ENCODE results near the gene MIGA2. TPM values are rescaled to one million over a fixed set of nuclear protein-coding genes. Genes with fewer than 3 reads are reported as not detected.

MIGA2 gene
- total and polyA plus RNA-seq, 7 experiments from 2014 or later, result 7.1 to 73.4 (median 60.2) TPM

DNA sequence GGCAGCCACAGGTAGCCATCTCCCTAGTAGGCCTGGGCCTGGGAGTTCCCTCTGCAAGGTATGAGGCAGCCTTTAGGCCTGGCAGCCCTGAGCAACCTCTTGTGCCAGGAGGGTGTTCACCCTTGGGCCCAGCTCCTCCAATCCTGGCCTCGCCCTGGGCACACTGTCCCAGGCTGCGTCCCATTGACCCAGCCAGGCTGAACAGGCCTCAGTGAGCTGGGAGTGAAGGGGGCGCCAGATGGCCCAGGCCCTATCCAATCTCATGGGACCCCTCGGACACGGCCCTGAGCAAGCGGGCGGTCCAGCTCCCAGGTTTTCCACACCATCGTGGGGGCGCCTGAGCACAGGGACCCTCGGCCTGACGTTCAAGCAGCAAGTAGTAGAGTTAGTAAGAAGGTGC, 22.8 kb upstream of the MIGA2 start:
- Histone ChIP-seq H3K27ac (ENCODE audit: low read depth, low read length) (no peak overlapping the region), H3K27me3 (ENCODE audit: control insufficient read depth in 2 of 2, insufficient read depth in 2 of 2, low read length in 2 of 2) (no peaks in the 10 kb centered on the region), H3K9me3 (ENCODE audit: control insufficient read depth in 2 of 3, low read length in 3 of 3) (no peaks in the 10 kb centered on the region), H3K4me1 (ENCODE audit: control insufficient read depth in 2 of 2, insufficient read depth in 2 of 2, low read length in 2 of 2) (no peaks in the 10 kb centered on the region), H3K36me3 (ENCODE audit: control insufficient read depth in 2 of 3, insufficient read depth in 3 of 3, low read length in 3 of 3) (peaks cover 0 to 76% (median 19%) of the 10 kb centered on the region in 3 experiments), H3K4me3 (ENCODE audit: low read length) (no peak overlapping the region)
- CTCF ChIA-PET, result no interaction called here
- H3K4me1 Mint-ChIP-seq, result peaks cover 0 to 3% (median 0%) of the 10 kb centered on the region in 7 donors
- no peak overlapping the region for H3K27ac Mint-ChIP-seq
- POLR2A ChIA-PET, result no interaction called here
- DNase-seq (no peak), ATAC-seq (no peak)
- intact Hi-C loops (cut with micrococcal nuclease), result no loop called here
- H3K9me3 Mint-ChIP-seq, result no peaks in the 10 kb centered on the region
- H3K27me3 Mint-ChIP-seq, result no peaks in the 10 kb centered on the region
- H3K36me3 Mint-ChIP-seq, result peaks cover 0 to 6% (median 2%) of the 10 kb centered on the region in 5 donors
- H3K4me3 Mint-ChIP-seq, result no peak overlapping the region

DNA sequence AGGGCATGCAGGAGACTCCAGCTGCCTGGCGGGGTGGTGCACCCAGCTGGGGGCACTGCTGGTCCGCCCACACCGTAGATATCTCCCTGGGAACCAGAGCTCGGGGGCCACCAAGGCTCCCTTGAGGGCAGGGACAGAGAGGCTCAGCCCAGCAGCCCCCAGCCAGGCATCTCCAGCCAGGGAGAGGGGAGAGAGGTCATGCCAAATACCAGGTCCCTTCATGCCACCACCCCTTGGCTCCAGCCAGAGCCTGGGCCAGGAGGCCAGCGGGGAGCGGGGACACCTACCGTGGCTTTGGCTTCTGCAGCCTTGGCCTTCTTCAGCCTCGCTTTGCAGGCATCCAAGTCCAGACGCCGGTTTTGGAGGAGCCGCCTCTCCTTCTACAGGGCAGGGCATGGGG, 22.3 kb upstream of the MIGA2 start:
- ChIA-PET POLR2A (no interaction called here), CTCF (no interaction called here)
- Histone ChIP-seq H3K27me3 (ENCODE audit: control insufficient read depth in 2 of 2, insufficient read depth in 2 of 2, low read length in 2 of 2) (no peaks in the 10 kb centered on the region), H3K36me3 (ENCODE audit: control insufficient read depth in 2 of 3, insufficient read depth in 3 of 3, low read length in 3 of 3) (peaks cover 0 to 76% (median 19%) of the 10 kb centered on the region in 3 experiments), H3K4me3 (ENCODE audit: low read length) (no peak overlapping the region), H3K27ac (ENCODE audit: low read depth, low read length) (no peak overlapping the region), H3K4me1 (ENCODE audit: control insufficient read depth in 2 of 2, insufficient read depth in 2 of 2, low read length in 2 of 2) (no peaks in the 10 kb centered on the region), H3K9me3 (ENCODE audit: control insufficient read depth in 2 of 3, low read length in 3 of 3) (no peaks in the 10 kb centered on the region)
- ATAC-seq, result no peak
- Mint-ChIP-seq H3K4me1 (peaks cover 0 to 3% (median 0%) of the 10 kb centered on the region in 7 donors), H3K36me3 (peaks cover 0 to 11% (median 3%) of the 10 kb centered on the region in 5 donors), H3K4me3 (no peak overlapping the region), H3K27me3 (no peaks in the 10 kb centered on the region), H3K9me3 (no peaks in the 10 kb centered on the region), H3K27ac (no peak overlapping the region)
- no peak for DNase-seq
- intact Hi-C loops (cut with micrococcal nuclease), result no loop called here

DNA sequence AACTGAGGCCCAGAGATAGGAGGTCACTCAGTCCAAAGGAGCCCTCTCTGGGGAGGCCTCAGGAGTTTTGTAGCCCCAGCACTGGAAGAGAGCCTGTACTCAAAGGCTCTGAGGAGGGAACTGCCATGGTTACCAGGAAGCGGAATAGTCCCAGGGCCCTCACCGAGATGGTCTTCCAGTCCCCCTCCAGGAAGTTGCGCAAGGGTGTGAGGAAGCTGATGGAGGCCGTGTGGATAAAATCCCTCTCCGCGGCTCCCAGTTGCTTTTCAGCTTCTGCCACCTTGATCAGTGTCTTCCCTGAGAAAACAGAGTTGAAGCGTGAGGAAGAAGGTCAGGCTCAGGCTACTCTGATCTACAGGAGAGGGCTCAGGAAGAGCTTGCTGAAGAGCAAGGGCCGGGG, 21.8 kb upstream of the MIGA2 start:
- Mint-ChIP-seq H3K27ac (no peak overlapping the region), H3K36me3 (peaks cover 0 to 11% (median 3%) of the 10 kb centered on the region in 5 donors), H3K4me3 (no peak overlapping the region), H3K27me3 (no peaks in the 10 kb centered on the region), H3K9me3 (no peaks in the 10 kb centered on the region), H3K4me1 (peaks cover 0 to 3% (median 0%) of the 10 kb centered on the region in 7 donors)
- H3K4me1 ChIP-seq (ENCODE audit: control insufficient read depth in 2 of 2, insufficient read depth in 2 of 2, low read length in 2 of 2), result no peaks in the 10 kb centered on the region
- ATAC-seq, result no peak
- H3K36me3 ChIP-seq (ENCODE audit: control insufficient read depth in 2 of 3, insufficient read depth in 3 of 3, low read length in 3 of 3), result peaks cover 0 to 72% (median 19%) of the 10 kb centered on the region in 3 experiments
- ChIA-PET POLR2A (no interaction called here), CTCF (no interaction called here)
- intact Hi-C loops (cut with micrococcal nuclease), result no loop called here
- H3K9me3 ChIP-seq (ENCODE audit: control insufficient read depth in 2 of 3, low read length in 3 of 3), result no peaks in the 10 kb centered on the region
- H3K27me3 ChIP-seq (ENCODE audit: control insufficient read depth in 2 of 2, insufficient read depth in 2 of 2, low read length in 2 of 2), result no peaks in the 10 kb centered on the region
- no peak overlapping the region for H3K4me3 ChIP-seq (ENCODE audit: low read length)
- no peak for DNase-seq
- no peak overlapping the region for H3K27ac ChIP-seq (ENCODE audit: low read depth, low read length)

DNA sequence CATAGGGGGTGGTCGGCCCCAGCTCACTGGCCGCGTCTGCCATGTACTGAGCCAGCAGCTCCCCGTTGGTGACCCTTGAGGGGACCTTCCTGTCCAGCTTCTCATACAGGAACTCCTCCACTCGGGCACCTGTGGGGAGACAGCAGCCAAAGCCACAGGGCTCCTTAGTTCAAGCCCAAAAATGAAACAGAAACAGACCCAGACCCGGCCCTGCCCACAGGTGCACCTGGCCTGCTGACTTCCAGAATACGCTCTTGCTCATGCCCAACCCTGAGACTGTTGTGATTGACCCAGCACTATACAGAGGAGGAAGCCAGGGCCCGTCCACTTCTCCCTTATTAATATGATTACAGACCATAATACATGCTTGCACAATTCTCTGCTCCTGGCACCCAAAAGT, 15.3 kb upstream of the MIGA2 start:
- Mint-ChIP-seq H3K27me3 (no peaks in the 10 kb centered on the region), H3K36me3 (peaks cover 0 to 11% (median 2%) of the 10 kb centered on the region in 5 donors), H3K27ac (peak overlapping the region in 3 of 9 donors; percentile 45 to 73 (median 51)), H3K9me3 (peaks cover 0 to 1% (median 0%) of the 10 kb centered on the region in 11 donors), H3K4me3 (peak overlapping the region in 1 of 10 donors; percentile 20), H3K4me1 (peaks cover 9 to 26% (median 21%) of the 10 kb centered on the region in 7 donors)
- Histone ChIP-seq H3K27me3 (ENCODE audit: control insufficient read depth in 2 of 2, insufficient read depth in 2 of 2, low read length in 2 of 2) (no peaks in the 10 kb centered on the region), H3K4me3 (ENCODE audit: low read length) (no peak overlapping the region), H3K9me3 (ENCODE audit: control insufficient read depth in 2 of 3, low read length in 3 of 3) (no peaks in the 10 kb centered on the region), H3K4me1 (ENCODE audit: control insufficient read depth in 2 of 2, insufficient read depth in 2 of 2, low read length in 2 of 2) (peaks cover 0 to 3% of the 10 kb centered on the region in 2 donors), H3K27ac (ENCODE audit: low read depth, low read length) (no peak overlapping the region), H3K36me3 (ENCODE audit: control insufficient read depth in 2 of 3, insufficient read depth in 3 of 3, low read length in 3 of 3) (peaks cover 0 to 15% (median 0%) of the 10 kb centered on the region in 3 experiments)
- intact Hi-C loops (cut with micrococcal nuclease), result no loop called here
- ChIA-PET POLR2A (no interaction called here), CTCF (interaction anchor here (0.7 kb wide), 1 partner anchor 274 kb away, joined by 5 read pairs; no protein-coding TSS in a partner anchor)
- ATAC-seq (no peak), DNase-seq (no peak)

DNA sequence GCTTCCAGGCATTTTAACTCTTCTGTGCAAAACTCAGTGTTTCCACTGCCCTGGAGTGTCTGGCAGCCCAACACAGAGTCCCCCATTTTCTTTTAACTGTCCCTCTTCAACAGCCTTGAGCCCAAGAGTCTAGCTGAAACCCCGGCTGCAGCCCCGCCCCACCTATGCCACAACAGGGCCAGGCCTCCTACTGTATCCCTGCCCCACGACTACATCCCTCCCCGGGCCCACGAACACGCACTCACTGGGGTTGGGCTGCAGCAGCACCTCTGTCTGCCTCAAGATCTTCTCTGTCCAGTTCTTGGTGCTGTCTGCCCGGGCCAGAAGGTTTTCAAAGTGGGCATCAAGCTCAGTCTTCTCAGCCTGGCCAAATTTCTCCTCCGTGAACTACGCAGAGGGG, 14.4 kb upstream of the MIGA2 start:
- H3K4me1 Mint-ChIP-seq, result peaks cover 12 to 35% (median 29%) of the 10 kb centered on the region in 7 donors
- Histone ChIP-seq H3K9me3 (ENCODE audit: control insufficient read depth in 2 of 3, low read length in 3 of 3) (no peaks in the 10 kb centered on the region), H3K4me1 (ENCODE audit: control insufficient read depth in 2 of 2, insufficient read depth in 2 of 2, low read length in 2 of 2) (peaks cover 6 to 11% of the 10 kb centered on the region in 2 donors), H3K36me3 (ENCODE audit: control insufficient read depth in 2 of 3, insufficient read depth in 3 of 3, low read length in 3 of 3) (peaks cover 0 to 15% (median 0%) of the 10 kb centered on the region in 3 experiments), H3K4me3 (ENCODE audit: low read length) (no peak overlapping the region), H3K27ac (ENCODE audit: low read depth, low read length) (no peak overlapping the region), H3K27me3 (ENCODE audit: control insufficient read depth in 2 of 2, insufficient read depth in 2 of 2, low read length in 2 of 2) (no peaks in the 10 kb centered on the region)
- POLR2A ChIA-PET, result interaction anchor here (0.6 kb wide), 1 partner anchor 602 kb away, joined by 3 read pairs; no protein-coding TSS in a partner anchor
- peaks cover 0 to 10% (median 2%) of the 10 kb centered on the region in 5 donors for H3K36me3 Mint-ChIP-seq
- ATAC-seq, result no peak
- DNase-seq, result no peak
- H3K27ac Mint-ChIP-seq, result peak overlapping the region in 2 of 9 donors; percentile 36 to 58
- intact Hi-C loops (cut with micrococcal nuclease), result no loop called here
- H3K9me3 Mint-ChIP-seq, result peaks cover 0 to 1% (median 0%) of the 10 kb centered on the region in 11 donors
- CTCF ChIA-PET, result interaction anchor here (0.7 kb wide), 3 partner anchors 114 to 753 kb away, joined by 3 to 5 read pairs (median 5); no protein-coding TSS in a partner anchor
- H3K27me3 Mint-ChIP-seq, result no peaks in the 10 kb centered on the region
- H3K4me3 Mint-ChIP-seq, result no peak overlapping the region

DNA sequence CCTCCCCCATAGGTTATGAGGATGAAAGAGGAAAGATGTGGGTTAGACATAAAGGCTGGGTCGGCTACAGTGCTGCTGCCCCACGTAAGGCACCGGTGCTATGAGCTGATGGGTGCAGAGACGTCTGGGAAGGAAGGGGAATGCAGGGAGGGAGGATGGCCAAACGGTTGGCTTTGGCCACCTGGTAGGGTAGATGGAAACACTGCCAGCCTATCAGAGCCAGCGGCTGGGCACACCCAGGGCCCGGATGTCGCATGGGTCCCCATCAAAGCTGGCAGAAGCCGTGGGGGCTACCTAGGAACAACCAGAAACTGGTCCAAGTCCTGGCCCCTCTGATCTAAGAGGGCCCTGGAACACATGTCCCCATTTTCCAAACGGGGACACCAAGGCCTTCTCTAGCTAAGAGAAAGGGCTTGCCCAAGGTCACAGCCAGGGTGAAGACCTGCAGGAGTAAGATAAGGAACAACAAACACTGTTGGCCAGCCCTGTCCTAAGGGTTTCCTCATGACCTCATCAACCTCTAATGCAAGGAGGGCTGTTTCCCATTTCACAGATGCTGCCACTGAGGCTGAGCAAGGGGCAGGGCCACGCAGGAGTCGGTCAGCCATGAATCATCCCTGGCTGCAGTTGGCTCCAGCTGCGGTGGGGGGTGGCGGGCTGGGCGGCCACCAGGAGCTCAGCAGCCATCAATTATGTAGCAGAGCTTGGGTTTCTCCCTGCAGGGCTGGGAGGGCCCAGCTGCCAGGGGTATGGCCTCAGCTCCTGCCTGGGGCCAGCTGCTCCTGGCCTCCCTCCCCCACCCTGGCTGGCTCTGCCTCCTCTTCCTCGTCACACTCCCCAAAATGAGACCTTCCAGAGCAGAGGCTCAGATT, 13.2 kb upstream of the MIGA2 start:
- ChIA-PET POLR2A (no interaction called here), CTCF (no interaction called here)
- peaks cover 13 to 18% of the 10 kb centered on the region in 2 donors for H3K4me1 ChIP-seq (ENCODE audit: control insufficient read depth in 2 of 2, insufficient read depth in 2 of 2, low read length in 2 of 2)
- no peak overlapping the region for H3K4me3 ChIP-seq (ENCODE audit: low read length)
- Mint-ChIP-seq H3K4me3 (no peak overlapping the region), H3K4me1 (peaks cover 17 to 40% (median 34%) of the 10 kb centered on the region in 7 donors), H3K27ac (peak overlapping the region in 3 of 9 donors; percentile 31 to 57 (median 55)), H3K9me3 (peaks cover 0 to 1% (median 0%) of the 10 kb centered on the region in 11 donors), H3K36me3 (peaks cover 0 to 8% (median 0%) of the 10 kb centered on the region in 5 donors), H3K27me3 (no peaks in the 10 kb centered on the region)
- H3K27me3 ChIP-seq (ENCODE audit: control insufficient read depth in 2 of 2, insufficient read depth in 2 of 2, low read length in 2 of 2), result no peaks in the 10 kb centered on the region
- H3K9me3 ChIP-seq (ENCODE audit: control insufficient read depth in 2 of 3, low read length in 3 of 3), result no peaks in the 10 kb centered on the region
- peaks cover 0 to 8% (median 0%) of the 10 kb centered on the region in 3 experiments for H3K36me3 ChIP-seq (ENCODE audit: control insufficient read depth in 2 of 3, insufficient read depth in 3 of 3, low read length in 3 of 3)
- H3K27ac ChIP-seq (ENCODE audit: low read depth, low read length), result no peak overlapping the region
- no peak for ATAC-seq
- no peak for DNase-seq
- intact Hi-C loops (cut with micrococcal nuclease), result no loop called here
